Embryonic facial prominence (tissue), 1 donor: ENCODE data around the gene C1RL.

Source experiments
- DNase-seq: peaks from one replicate; pipeline ENCODE4 v3.0.0-alpha.2; 2016; ENCODE audit errors: extremely low spot score

Gene C1RL

DNA sequence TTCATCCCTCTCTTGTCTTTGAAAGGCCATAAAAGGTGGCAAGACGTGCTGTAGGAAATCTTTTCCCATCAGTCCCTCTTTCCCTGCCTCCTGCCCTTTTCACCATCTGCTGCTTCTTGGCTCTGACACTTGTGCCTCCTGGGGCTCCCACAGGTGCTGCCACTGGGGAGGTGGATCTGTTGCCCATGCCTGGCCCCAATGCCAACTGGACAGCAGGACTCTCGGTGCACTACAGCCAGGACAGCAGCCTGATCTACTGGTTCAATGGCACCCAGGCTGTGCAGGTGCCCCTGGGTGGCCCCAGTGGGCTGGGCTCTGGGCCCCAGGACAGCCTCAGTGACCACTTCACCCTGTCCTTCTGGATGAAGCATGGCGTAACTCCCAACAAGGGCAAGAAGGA is 27.7 kb upstream of the C1RL start:
- no peak for DNase-seq

DNA sequence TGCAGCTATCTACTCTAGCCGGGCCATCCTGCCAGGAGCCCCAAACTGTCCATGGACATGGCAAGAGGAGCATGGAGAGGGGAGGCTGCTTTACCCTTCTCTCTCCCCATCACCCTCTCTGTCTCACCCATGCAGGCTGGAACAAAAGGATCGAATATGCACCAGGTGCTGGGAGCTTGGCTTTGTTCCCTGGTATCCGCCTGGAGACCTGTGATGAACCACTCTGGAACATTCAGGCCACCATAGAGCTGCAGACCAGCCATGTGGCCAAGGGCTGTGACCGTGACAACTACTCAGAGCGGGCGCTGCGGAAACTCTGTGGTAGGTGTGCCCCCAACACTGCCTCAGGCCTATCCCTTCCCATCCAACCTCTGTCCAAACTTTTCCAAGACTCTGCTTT is 27.1 kb upstream of the C1RL start:
- no peak for DNase-seq

DNA sequence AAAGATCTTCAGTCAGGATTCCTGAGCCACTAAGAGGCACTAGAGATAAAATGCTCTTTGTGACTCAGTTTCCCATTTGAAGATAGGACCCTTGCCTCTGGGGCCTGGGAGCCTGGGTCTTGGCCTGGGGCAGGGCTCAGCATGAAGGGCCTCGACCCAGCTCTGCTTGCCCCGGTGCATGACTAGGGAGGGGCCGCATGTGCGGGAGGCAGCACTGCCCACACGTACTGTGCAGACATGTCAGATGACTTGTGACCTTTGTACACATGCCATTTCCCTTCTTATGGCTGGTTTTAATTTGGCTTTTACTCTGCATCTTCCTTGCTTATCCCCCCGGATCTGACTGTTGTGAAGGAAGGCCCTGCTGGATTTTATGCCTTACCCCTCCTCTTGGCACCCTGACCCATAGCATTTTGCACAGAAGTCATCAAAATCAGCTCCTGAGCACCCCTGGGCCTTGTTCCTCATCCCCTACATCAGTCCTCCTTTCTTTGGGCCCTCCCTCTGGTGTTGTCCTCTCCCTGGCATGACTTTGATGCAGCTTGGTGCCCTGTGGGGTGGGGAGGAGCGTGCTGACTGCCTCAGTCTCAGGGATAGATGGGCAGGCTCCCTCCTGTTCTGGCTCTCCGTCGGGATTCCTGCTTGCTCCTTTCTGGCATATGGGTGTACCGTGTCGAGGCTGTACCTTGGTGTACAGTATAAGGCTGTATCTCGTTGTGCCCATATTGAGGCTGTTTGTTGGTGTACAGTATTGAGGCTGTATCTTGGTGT is 25.6 kb upstream of the C1RL start:
- no peak for DNase-seq

DNA sequence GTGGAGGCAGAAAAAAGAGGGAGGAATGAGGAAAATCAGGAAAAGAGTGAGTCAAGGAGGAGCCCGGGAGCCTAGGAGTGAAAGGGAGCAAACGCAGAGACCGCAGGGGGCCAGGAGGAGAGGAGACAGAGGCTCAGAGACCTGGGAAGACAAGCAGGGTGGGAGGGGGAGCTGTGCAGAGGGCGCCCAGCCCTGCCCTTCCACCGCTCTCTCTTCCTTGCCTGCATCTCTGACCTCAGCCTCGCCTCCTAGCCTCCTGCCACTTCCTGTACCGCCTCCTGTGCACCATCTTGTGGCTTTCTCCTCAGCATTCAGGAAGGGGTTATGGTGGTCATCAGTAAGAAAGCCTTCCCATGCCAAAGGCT is 22.5 kb upstream of the C1RL start:
- no peak for DNase-seq

DNA sequence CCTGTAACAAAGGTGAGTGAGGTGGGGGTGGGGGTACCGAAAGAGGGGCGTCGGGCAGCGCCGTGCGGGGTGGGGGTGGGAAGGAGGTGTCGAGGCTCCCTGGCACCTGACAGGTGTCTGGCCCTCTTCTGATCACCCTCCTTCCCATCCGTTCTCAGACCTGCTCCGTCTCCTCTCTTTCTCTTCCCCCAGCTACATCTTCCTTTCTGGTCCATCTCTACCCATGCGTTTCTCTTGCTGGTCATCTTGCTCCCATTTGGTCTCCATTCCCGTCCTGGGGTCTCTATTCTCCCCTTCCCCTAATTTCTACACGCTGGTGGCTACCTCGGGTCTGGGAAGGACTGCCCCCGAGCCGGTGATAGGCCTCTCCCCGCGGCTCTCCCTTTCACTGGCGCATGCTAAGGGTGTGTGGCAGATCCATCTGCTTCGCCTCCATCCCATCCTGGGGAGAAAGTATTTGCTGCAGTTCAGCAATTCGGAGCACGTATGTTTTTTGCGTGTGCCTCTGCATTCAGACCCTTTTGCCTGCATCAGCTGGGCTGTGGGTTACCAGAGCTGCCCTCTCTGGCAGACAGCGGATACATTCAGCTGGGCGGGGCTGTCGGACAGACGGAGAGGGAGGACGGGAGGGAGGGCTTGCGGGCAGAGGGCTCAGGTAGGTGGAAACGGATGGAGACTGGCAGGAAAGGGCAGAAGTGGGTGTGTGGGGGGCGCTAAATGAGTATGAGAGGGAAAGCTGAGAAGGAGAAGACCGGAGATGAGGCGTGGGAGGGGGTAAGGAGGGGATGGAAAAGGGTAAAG is 21.9 kb upstream of the C1RL start:
- DNase-seq = peak; percentile 32

DNA sequence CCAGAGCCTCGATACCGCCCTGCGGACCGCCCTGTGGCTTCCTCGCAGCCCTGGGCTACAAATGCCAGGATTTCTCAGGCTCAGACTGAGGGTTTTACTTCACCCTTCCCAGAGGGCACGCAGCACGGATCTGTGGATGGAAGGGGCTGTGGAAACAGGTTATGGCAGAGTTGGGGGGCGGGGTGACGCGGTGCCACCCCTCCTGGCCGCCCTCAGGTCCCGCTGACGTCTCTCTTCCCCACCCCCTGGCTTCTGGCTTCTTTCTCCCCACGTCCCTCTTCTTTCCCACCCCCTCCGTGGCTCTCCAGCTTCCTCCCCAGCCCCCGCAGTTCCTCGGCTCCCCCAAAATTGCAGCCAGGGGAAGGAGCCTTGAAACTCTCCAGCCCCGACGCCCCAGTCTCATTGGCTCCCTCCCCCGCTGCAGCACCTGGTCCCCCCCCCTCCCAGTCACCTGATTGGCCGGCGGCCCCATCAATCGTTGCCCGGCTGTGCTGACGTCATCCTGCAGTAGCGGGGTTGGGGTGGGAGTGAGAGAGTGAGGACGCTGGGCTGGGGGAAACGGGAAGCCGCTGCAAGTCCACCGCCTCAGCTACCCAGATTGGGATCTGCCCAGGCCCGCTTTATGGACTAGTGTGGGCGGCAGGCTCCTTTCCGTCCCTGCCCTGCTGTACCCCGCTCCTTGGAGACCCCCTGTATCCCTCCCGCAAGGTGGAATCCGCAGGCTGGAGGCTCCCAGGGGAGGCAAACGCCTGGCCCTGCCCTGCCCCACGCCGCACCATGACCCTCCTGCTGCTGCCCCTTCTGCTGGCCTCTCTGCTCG is 21.1 kb upstream of the C1RL start, which contains the start of gene CLSTN3:
Gene CLSTN3, plus strand, starts transcription at position 500 of the 820 bp plus-strand sequence. Its CDS starts 278 bp downstream, at position 778.
- peak; percentile 88 for DNase-seq

DNA sequence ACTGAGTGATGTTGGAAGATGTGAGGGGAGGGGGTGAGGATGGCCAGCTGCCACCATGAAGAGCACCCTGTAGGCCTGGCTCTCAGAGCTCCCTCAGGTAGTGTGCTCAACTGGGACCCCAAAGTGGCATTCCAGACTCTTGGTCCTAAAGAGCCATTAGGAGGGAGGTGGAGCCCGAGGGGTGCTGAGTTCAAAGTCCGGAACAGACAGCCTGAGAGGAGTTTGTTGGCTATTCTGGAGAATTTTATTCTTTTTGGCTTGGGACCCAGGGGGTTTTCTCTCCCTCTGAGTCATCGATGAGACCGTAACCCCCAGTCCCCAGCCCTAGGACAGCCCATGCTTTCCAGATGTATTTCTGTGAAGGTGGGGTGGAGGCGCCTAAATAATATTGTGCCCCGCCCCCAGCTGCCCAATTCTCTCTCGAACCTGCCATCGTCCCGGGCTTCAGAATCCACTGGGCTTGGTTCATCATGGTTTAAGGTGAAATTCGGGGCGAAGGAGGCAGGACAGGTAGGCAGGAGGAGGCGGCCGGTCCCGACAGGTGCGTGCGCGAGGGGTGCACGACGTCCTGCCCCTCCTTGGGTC is 20.4 kb upstream of the C1RL start:
- DNase-seq = no peak

DNA sequence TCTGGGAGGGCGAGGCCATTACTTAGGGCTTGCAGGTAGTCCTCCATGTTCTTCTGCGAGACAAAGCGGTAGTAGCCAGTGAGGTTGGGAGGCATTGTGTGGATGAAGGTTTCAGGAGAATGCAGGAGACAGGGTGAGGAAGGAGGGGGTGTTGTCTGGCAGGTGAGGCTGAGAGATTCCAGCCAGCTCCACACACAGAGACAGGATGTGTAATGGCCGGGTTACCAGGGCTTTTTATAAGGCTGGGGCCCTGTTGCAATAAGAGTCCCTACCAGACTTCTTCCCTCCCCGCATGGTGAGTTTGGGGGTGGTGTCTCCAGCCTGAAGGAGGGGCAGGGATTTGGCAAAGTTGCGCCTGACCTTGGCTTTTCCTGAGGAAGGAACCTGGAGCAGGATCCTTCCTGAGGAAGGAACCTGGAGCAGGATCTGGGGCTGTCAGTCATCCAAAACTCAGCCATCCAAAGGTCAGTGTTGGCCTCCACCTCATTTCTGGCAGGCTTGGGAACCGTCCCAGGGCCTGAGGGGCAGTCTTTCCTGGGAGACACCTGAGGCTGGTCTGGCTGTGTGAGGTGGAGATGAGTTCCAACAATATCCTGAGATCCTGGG is 19.8 kb upstream of the C1RL start, which contains the start of gene RBP5:
Gene RBP5, minus strand, starts transcription at position 209 of the 606 bp plus-strand sequence. Its CDS starts 114 bp downstream, at position 95.
- no peak for DNase-seq

DNA sequence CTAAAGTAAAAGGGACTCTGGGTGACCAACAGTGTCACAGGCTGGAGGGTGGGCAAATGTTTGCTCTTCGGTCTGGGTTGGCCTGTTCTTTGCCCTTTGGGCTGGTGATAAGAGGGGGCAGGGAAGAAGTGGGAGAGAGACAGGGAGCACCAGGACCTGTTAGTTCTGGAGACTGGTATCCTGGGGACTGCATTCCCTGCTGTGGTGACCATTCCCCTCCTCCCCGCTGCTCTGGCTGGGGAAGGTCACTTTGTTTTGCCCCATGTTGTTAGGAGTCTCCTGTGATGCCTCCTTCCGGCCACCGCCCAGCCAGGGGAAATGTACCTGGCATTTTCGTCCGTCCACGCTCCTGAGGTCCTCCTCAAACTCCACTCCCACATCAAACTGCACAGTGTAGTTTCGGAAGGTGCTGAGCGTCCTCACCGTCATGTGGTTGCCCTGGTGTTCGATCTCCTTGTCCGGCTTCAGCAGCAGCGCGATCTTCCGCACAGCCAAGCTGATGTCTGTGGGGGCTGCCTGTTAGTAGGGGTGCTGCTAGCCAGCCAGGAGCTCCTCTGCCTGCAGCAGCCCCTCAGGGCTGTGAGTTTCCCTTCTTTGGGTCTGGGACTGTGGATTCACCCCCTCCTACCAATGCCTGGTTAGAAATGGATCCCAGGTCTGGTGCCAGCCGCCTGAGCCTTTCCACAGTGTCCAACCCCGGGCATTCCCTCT is 19.1 kb upstream of the C1RL start:
- no peak for DNase-seq

DNA sequence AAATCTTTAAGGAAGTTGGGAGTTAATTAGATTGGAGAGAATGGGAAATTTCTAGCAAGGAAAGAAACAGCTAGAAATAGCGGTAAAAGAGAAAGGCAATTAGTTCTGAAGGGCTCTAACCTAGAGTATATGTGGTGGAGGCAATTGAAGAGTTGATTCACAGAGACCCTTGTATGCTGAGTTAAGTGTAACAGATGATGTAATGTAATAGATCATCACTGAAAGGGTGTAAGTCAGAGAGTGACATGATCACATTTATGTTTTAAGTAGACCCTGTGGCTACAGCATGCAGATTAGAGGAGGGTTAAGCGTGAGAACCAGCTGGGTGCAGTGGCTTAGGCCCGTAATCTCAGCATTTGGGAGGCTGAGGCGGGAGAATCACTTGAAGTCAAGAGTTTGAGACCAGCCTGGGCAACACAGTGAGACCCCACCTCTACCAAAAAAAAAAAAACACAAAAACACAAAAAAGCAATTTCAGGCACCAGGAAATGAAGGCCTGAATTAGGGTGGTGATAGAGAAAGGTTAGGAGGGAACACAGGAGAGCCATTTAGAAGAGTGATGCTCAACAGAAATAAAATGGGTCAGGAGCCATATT is 16.7 kb upstream of the C1RL start:
- DNase-seq = no peak

DNA sequence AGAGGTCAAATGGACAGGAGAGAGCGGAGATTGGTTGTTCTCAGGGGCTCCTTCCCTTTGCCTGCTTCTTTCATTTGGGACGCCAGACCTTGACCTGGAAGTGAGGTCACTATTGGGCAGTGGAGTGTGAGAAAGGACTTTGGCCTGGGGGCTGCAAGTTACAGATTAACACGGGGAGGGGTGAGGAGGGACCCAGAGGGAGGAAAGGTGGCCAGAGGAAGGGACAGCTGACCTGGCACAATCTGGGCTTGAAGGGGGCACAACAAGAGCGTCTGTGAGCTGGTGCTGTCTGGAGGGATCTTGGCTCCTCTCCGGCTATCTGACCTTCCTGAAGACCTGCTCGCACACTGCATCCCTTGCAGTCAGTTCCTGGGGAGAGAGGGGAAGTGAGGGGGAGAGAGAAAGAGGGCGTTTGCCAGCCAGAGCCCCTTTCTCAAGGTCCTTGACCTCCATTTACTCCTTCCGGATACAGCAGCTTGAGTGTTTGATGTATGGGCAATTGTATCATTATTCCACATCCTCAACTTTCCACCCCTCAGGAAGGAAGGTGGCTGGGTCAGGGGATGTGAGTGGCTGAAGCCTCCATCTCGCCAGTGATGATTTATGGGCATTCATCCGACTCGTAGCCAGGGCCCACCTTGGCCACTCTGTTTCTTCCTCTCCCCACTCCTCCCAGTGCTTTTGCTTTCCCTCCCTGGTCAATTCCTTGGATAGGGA is 14.9 kb upstream of the C1RL start:
- DNase-seq = no peak

DNA sequence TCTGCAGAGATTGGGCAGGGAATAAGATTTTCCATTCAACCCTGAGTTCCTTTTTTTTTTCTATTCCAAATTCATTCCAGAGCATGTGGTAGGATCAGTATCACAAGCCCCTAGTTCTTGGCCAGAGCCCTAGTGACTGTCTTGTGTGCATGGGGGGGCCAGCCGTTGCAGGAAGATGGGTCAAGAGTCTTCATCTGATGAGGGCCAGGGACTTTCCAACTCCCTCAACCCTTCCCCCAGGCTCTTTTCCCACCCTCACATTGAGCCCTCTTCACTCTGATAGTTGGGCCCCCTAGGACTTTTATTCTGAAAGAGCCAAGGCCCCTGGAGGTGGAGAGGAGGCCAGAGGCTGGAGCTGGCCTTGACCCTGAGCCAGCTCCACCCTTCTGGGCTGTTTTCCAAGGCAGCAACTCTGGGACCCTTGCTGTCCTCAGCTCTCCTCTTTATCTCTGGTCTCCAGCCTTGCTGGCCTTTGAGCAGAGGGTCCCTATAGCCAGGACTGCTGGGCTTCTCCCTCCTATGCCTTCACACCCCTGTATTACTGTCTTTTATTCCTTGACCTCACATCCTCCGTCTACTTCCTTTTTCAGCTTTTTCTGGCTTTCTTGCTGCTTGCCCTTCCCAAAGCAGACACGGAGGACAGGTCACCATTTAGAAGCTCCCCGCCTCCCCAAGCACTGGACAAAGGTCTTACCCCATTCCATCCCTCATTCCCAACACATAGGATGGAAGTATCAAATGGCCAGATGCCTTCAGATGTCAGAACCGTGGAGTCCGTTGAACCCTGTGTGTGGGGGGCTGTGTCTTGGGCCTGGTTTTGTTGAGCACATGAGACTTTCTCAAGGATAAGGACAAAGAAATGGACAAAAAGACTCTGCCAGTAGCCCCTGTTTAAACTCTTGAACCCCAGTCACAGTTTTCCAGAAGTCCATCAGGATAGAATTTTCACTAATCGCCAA is 14.1 kb upstream of the C1RL start:
- no peak for DNase-seq

DNA sequence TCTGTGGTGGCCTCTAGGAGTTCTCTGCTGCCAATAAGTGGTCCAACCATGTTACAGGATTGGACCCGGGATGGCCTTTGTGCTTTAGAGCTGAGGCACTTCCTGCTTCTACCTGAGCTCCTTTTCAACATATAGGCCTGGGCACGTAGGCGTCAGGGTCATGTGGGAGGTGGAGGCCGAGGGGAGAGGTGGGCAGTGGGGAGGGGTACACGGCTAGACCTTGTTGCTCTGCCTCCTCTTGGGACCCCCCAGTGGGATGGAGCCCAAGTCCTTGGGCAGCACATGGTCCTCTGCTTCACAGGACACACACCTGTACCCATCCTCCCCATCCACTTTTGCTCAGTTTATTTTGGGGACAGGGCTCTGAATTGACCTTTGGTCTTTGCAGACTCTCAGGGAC is 12.3 kb upstream of the C1RL start:
- DNase-seq = no peak

DNA sequence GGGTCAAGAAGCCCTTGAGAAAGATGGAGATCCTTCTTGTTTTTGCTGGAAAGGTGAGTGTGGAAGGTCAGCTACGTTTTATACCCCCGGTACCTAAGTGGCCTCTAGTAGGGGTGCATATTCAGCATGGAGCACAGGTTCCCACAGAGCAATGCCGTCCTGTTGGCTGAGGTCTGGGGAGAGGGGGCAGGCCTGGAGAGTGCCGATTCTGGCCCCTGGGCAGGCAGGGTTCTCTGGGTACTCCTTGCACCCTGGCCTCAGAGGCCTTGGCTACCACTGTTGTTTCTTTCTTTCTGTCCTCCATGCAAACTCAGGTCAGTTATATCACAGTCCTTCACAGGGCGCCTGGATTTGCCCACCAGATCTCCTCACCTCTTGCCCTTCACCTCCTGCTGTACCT is 11.2 kb upstream of the C1RL start:
- no peak for DNase-seq

DNA sequence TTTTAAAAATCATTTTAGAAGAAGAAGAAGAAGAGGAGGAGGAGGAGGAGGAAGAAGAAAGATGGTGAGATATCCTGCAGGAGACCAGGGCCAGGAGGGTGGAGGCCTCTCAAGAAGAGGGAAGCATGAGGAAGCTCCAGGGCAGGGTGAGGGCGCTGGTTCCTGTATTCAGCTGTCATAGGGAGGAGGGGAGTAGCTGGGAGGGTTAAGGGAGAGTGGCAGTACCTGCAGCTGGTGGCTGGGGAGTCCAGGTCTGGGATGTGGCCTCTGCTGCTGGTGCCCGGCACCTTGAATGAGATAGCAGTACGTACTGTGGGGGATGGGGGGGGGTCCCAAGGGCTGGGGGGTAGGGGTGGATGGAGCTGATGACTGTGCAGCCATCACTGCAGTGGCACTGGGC is 9.9 kb upstream of the C1RL start:
- no peak for DNase-seq

DNA sequence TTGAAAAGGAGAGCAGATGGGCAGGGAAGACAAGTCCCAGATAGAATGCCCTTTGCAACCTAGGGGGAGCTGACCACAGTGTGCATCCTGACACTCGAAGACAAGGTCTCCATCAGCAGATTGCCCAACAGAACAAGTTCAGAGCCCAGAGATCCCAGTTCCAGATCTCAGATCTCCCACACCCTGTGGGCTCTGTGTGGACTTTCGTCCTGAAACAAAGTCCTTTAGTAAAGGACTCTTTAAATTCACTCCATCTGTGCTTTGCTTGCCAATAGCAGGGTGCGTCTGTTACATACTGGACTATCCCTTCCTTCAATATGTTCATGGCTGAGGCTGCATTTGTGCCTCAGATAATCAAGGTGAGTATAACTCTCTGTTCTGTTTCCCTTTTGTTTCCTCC is 8.7 kb upstream of the C1RL start:
- DNase-seq = no peak

DNA sequence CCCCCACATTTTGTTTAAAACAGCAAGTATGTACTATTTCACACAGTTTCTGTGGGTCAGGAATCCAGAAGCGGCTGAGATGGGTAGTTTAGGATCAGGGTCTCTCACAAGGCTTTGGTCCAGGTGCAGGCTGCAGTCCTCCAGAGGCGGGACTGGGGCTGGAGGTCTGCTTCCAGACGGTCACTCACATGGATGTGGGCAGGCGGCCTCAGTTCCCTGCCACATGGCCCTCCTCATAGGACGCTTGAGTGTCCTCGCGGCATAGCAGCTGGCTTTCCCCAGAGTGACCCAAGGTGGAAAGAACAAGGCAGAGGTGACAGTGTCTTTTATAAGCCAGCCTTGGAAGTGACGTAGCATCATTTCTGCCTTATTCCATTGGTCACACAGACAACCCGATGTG is 7.9 kb upstream of the C1RL start:
- no peak for DNase-seq

DNA sequence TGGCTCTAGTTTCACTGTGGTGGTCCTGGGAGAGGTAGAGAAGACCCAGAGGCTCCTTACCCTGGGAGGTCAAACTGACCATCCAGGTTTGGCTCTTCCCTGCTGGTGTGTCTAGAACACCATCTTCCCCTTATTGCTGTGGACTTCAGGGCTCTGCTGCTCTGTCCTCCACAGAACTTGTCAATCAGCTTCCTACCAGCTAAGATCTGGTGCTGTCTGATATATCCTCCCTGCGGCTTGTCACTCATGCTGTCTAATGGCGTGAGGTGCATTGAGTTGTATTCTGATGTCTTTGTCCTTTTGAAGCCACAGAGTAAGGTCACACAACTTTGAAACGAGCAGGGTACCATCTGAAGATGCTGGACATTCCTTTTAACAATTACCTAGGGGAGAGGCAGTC is 7.2 kb upstream of the C1RL start:
- DNase-seq = no peak

DNA sequence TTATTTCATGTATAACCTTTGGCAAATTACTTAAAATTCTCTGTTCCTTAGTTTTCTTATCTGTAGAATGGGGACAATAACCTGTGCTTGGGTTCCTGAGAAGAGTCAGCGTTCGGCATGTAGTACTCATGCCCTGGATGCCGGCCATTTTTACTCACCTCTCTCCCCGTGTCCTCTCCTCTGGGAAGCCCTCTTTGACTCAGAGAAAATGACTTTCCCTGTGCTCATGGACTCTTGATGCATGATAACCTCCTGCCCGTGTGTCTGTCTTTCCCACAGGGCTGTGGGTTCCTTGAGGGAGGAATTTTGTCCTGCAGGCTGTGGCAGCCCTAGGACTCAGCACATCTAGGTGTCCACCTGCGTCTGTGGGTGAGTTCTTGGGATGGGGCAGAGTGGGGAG is 5.8 kb upstream of the C1RL start:
- DNase-seq = no peak
